ENCODE measurements around the gene SH2B3.

GRCh38 chr12:111407377-111408115, 1.8 kb downstream of the SH2B3 start:
- TF ChIP-seq CTCF (IDR thresholded peaks at IDR 0.05) (no peak), POLR2A (IDR thresholded peaks at IDR 0.05) (no peak)

All from thyroid gland (tissue), 4 donors.